ENCODE results near the gene SNAPC4.
"Not testable (repeated sequence)": the region's sequence is repeated elsewhere in the genome, so short reads cannot be mapped to it uniquely, and the experiment has no call there.

The SNAPC4 gene

DNA sequence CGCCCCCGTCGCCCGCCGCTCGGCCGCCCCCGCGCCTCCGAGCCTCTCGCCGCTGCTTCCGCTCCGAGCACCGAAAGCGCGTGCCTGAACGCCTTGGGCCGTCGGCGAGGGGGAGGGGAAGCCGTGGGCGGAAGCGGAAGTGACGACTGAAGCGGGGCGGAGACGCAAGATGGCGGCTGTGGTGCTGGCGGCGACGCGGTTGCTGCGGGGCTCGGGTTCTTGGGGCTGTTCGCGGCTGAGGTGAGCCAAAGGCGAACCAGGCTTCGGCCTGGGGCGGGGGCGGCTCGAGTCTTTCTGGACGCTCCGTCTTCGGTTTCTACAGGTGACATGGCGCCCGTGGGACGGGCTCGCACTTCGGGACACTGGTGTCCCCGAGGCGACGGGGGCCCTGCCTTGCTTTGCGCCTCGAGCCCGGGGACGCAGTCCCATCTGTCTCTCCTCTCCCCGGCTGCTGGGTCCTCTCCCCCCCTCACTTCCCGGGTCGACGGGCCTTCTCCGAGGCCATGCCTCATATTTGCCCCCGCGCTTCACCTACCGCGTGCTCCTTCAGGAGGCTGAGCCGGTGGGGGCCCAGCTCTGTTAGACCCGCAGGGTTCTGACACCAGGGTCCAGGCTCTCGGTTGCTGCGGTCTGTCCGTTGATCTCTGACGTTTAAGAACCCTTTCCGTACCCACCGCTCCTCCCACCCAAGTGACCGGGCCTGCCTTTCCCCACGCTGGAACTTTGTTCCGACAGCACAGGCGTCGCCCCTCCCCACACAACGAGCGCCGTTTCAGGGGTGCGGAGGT is 10.7 kb upstream of the SNAPC4 start, which contains the start of the genes ENTR1 and PMPCA:
Gene ENTR1, minus strand, starts transcription at position 115 of the 788 bp plus-strand sequence. CDS start 217 bp downstream, outside the sequence.
Gene PMPCA, plus strand, starts transcription at position 159 of the 788 bp plus-strand sequence. Its CDS starts 11 bp downstream, at position 170.
- Histone ChIP-seq H3K36me3 (ENCODE audit: control insufficient read depth in 5 of 5, insufficient read depth in 5 of 5, low read length in 5 of 5) (peaks cover 0 to 50% (median 45%) of the 10 kb centered on the region in 5 donors), H3K9ac (ENCODE audit: low read length in 5 of 5) (peak within 1 kb of the TSS; percentile 22 to 98 (median 95)), H3K4me3 (ENCODE audit: low read depth in 1 of 5, low read length in 5 of 5) (peak within 1 kb of the TSS; percentile 74 to 96 (median 91)), H3K4me1 (ENCODE audit: control insufficient read depth in 5 of 5, insufficient read depth in 5 of 5, low read length in 5 of 5) (peaks cover 7 to 32% (median 25%) of the 10 kb centered on the region in 5 donors), H3K27me3 (ENCODE audit: control insufficient read depth in 5 of 5, insufficient read depth in 4 of 5, low read length in 5 of 5) (no peaks in the 10 kb centered on the region), H3K9me3 (ENCODE audit: control insufficient read depth in 5 of 5, low read length in 5 of 5) (no peaks in the 10 kb centered on the region), H3K27ac (ENCODE audit: low read depth, low read length) (peak within 1 kb of the TSS; percentile 81)

DNA sequence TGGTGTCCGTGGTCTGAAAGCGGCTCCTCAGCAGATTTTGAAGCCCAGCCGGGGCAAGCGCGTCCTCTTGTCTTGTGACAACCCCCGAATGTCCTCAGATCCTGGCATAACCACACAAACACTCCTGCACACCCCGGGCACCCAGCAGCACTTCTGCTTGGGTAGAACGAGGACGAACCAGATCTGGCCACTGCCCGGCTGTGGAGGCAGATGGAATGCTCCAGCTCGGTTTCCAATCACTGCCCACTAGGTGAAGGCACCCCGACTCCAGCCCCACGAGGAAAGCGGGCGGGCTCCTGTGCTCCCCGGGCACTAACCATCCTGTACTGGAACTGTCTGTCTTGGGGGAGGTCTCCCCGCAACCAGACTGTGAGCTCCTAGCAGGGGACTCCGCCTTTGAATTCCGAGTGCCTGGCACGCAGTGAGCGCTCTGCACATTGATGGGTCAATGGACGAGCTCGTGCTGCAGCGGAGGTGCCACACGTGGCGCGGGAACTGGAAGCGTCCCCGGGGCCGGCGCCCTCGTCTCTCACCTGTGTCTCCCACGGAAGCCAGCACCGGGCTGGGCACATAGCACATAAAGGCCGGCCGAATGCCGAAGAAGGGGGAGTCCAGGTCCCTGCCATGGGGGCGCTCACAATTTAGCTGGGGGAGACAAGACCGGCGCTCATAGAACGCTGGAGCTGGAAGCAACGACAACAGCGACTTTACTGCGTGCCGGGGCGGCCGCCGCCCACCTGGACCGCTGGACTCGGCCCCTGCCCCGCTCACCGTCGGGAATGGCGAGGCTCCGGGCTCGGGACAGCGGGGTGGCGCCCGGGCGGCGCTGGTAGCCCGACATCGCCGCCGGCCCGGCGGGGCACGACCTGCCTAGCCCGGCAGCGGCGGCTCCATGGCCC is 9.8 kb upstream of the SNAPC4 start:
- Histone ChIP-seq H3K27ac (ENCODE audit: low read depth, low read length) (peak overlapping the region; percentile 57), H3K4me1 (ENCODE audit: control insufficient read depth in 5 of 5, insufficient read depth in 5 of 5, low read length in 5 of 5) (peaks cover 7 to 32% (median 25%) of the 10 kb centered on the region in 5 donors), H3K9ac (ENCODE audit: low read length in 5 of 5) (peak overlapping the region in 4 of 5 donors; percentile 74 to 85 (median 82)), H3K4me3 (ENCODE audit: low read depth in 1 of 5, low read length in 5 of 5) (peak overlapping the region; percentile 59 to 96 (median 77)), H3K9me3 (ENCODE audit: control insufficient read depth in 5 of 5, low read length in 5 of 5) (no peaks in the 10 kb centered on the region), H3K36me3 (ENCODE audit: control insufficient read depth in 5 of 5, insufficient read depth in 5 of 5, low read length in 5 of 5) (peaks cover 0 to 51% (median 44%) of the 10 kb centered on the region in 5 donors), H3K27me3 (ENCODE audit: control insufficient read depth in 5 of 5, insufficient read depth in 4 of 5, low read length in 5 of 5) (no peaks in the 10 kb centered on the region)

DNA sequence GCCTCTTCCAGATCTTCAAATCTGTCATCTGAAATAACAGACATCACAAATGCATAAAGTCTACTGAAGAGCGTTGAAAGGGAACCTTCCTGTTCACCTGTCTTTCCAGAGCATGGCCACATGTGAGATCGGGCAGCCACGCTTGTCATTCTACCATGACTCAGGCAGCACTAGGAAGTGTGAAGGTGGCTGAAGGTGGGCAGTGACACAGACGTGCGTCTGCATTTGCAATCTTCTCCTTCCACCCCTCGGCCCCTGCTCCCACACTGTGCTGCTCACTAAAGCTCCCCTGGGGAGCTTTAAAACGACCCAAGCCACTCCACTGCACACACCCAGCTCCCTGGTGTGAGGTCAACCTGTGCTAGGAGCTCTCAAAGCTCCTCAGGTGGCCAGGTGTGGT is 7.9 kb upstream of the SNAPC4 start:
- Histone ChIP-seq H3K27me3 (ENCODE audit: control insufficient read depth in 5 of 5, insufficient read depth in 4 of 5, low read length in 5 of 5) (no peaks in the 10 kb centered on the region), H3K9me3 (ENCODE audit: control insufficient read depth in 5 of 5, low read length in 5 of 5) (no peaks in the 10 kb centered on the region), H3K36me3 (ENCODE audit: control insufficient read depth in 5 of 5, insufficient read depth in 5 of 5, low read length in 5 of 5) (peaks cover 0 to 47% (median 41%) of the 10 kb centered on the region in 5 donors), H3K4me1 (ENCODE audit: control insufficient read depth in 5 of 5, insufficient read depth in 5 of 5, low read length in 5 of 5) (peaks cover 7 to 32% (median 23%) of the 10 kb centered on the region in 5 donors), H3K4me3 (ENCODE audit: low read depth in 1 of 5, low read length in 5 of 5) (no peak overlapping the region), H3K9ac (ENCODE audit: low read length in 5 of 5) (no peak overlapping the region), H3K27ac (ENCODE audit: low read depth, low read length) (no peak overlapping the region)

DNA sequence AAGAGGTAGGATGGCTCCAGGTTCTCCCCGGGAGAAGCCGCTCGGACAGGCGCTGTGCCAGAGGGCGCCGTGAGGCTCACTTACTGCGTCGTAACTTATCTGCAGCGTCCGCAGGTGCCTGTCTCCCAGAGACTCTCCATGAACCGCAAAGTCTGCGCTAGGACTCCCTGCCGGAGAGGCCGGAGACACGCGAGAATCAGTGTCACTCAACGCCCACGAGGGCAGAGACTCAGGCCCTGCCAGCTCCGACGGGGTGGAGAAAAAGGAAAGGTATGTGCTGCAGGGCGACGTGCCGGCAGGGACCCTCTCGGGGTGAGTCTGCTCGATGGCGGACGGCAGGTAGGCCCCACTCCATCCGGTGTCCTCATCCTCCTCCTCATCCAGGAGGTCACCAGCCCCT is 7.1 kb upstream of the SNAPC4 start:
- not testable (repeated sequence) for H3K27ac ChIP-seq (ENCODE audit: low read depth, low read length); H3K9me3 ChIP-seq (ENCODE audit: control insufficient read depth in 5 of 5, low read length in 5 of 5); H3K27me3 ChIP-seq (ENCODE audit: control insufficient read depth in 5 of 5, insufficient read depth in 4 of 5, low read length in 5 of 5); H3K4me3 ChIP-seq (ENCODE audit: low read depth in 1 of 5, low read length in 5 of 5); H3K9ac ChIP-seq (ENCODE audit: low read length in 5 of 5)
- H3K4me1 ChIP-seq (ENCODE audit: control insufficient read depth in 5 of 5, insufficient read depth in 5 of 5, low read length in 5 of 5): peaks cover 7 to 31% (median 23%) of the 10 kb centered on the region in 5 donors
- H3K36me3 ChIP-seq (ENCODE audit: control insufficient read depth in 5 of 5, insufficient read depth in 5 of 5, low read length in 5 of 5): peaks cover 0 to 48% (median 42%) of the 10 kb centered on the region in 5 donors

DNA sequence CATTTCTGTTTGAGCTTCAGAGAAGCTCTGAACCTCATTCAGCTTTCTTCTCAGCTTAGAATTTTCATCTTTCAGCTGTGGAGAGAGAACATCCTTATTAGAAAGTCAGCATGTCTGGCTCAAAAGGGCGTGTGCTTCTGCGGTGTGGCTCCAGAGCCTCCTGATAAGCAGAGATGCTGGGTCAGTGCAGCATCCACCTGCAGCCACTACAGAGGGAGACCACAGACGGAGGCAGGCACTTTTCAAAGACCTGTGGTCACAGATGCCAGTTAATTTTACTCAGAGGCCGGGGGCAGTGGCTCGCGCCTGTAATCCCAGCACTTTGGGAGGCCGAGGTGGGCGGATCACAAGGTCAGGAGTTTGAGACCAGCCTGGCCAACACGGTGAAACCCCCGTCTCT is 5.9 kb upstream of the SNAPC4 start:
- not testable (repeated sequence) for H3K27me3 ChIP-seq (ENCODE audit: control insufficient read depth in 5 of 5, insufficient read depth in 4 of 5, low read length in 5 of 5); H3K4me3 ChIP-seq (ENCODE audit: low read depth in 1 of 5, low read length in 5 of 5); H3K27ac ChIP-seq (ENCODE audit: low read depth, low read length); H3K9me3 ChIP-seq (ENCODE audit: control insufficient read depth in 5 of 5, low read length in 5 of 5); H3K9ac ChIP-seq (ENCODE audit: low read length in 5 of 5)
- Histone ChIP-seq H3K4me1 (ENCODE audit: control insufficient read depth in 5 of 5, insufficient read depth in 5 of 5, low read length in 5 of 5) (peaks cover 0 to 19% (median 13%) of the 10 kb centered on the region in 5 donors), H3K36me3 (ENCODE audit: control insufficient read depth in 5 of 5, insufficient read depth in 5 of 5, low read length in 5 of 5) (peaks cover 0 to 52% (median 43%) of the 10 kb centered on the region in 5 donors)

DNA sequence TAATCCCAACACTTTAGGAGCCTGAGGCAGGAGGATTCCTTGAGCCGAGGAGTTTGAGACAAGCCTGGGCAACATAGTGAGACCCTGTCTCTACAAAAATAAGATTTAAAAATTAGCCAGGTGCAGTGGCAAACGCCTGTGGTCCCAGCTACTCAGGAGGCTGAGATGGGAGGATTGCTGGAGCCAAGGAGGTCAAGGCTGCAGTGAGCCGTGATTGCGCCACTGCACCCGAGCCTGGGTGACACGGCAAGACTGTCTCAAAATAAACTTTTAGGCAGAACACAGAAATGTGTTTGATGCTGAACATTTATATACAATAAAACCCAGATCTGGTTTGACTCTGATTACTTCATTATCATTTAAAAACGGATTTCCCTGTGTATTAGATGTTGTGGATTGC is 5.5 kb upstream of the SNAPC4 start:
- peaks cover 0 to 52% (median 43%) of the 10 kb centered on the region in 5 donors for H3K36me3 ChIP-seq (ENCODE audit: control insufficient read depth in 5 of 5, insufficient read depth in 5 of 5, low read length in 5 of 5)
- no peaks in the 10 kb centered on the region for H3K27me3 ChIP-seq (ENCODE audit: control insufficient read depth in 5 of 5, insufficient read depth in 4 of 5, low read length in 5 of 5)
- H3K4me1 ChIP-seq (ENCODE audit: control insufficient read depth in 5 of 5, insufficient read depth in 5 of 5, low read length in 5 of 5): peaks cover 0 to 19% (median 12%) of the 10 kb centered on the region in 5 donors
- no peaks in the 10 kb centered on the region for H3K9me3 ChIP-seq (ENCODE audit: control insufficient read depth in 5 of 5, low read length in 5 of 5)
- H3K9ac ChIP-seq (ENCODE audit: low read length in 5 of 5): no peak overlapping the region
- no peak overlapping the region for H3K4me3 ChIP-seq (ENCODE audit: low read depth in 1 of 5, low read length in 5 of 5)
- H3K27ac ChIP-seq (ENCODE audit: low read depth, low read length): no peak overlapping the region

DNA sequence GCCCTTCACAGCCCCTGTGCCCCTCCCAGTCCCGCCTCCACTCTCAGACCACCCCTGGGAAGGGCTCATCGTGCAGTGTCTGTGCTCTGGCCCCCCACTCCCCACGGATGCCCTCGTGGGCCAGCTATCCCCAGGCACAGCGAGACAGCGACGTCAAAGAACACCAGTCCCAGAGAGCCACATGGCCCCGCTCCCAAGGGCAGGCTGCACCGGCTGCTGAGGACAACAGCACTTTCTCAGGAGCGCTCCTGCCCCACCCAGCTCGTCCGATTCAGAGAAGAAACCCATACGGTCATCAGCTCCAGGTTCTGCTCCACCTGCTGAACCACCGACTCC is 4.8 kb upstream of the SNAPC4 start:
- Histone ChIP-seq H3K27me3 (ENCODE audit: control insufficient read depth in 5 of 5, insufficient read depth in 4 of 5, low read length in 5 of 5) (no peaks in the 10 kb centered on the region), H3K27ac (ENCODE audit: low read depth, low read length) (no peak overlapping the region), H3K36me3 (ENCODE audit: control insufficient read depth in 5 of 5, insufficient read depth in 5 of 5, low read length in 5 of 5) (peaks cover 0 to 52% (median 43%) of the 10 kb centered on the region in 5 donors), H3K4me1 (ENCODE audit: control insufficient read depth in 5 of 5, insufficient read depth in 5 of 5, low read length in 5 of 5) (peaks cover 0 to 21% (median 12%) of the 10 kb centered on the region in 5 donors), H3K4me3 (ENCODE audit: low read depth in 1 of 5, low read length in 5 of 5) (no peak overlapping the region), H3K9ac (ENCODE audit: low read length in 5 of 5) (no peak overlapping the region), H3K9me3 (ENCODE audit: control insufficient read depth in 5 of 5, low read length in 5 of 5) (no peaks in the 10 kb centered on the region)

DNA sequence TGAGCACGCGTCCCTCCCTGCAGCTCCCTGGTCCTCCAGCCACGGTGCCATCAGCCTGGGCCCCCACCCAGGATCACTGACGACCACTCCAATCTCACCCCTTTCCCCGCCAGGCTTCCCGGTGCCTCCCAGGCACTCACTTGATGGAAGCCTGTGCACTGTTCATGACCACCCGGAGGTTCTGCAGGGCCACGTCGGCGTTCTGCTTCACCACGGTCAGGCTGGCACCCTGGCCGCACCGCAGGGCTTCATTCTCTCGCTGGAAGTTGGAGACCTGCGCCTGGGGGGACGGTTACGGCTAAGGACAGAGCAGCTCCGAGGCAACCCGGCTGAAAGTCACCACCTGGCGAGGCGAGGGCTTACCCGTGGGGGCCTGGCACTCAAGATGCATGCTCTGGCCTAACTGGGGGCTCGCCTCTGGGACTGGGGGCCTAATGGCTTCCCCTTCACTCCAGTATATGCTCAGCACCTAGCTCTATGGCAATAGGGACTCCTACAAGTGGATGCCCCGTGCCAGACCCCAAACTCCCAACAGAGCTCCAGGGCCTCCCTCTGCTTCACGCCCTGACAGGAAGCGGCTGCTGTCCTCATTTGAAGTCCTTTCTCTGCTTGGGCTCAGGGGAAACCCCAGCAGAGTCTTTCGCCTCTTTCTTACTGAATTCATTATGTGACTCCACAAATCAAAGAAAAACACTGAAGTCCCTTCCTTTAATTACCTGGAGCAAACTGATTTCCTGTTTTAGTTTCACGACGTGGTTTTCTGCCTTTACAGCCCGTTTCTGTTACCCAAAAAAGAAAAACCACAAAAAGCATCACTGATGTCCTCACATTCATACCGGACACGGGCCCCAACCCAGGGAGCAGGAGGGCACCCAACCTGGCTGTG is 4.2 kb upstream of the SNAPC4 start:
- Histone ChIP-seq H3K27me3 (ENCODE audit: control insufficient read depth in 5 of 5, insufficient read depth in 4 of 5, low read length in 5 of 5) (no peaks in the 10 kb centered on the region), H3K4me3 (ENCODE audit: low read depth in 1 of 5, low read length in 5 of 5) (no peak overlapping the region), H3K4me1 (ENCODE audit: control insufficient read depth in 5 of 5, insufficient read depth in 5 of 5, low read length in 5 of 5) (peaks cover 2 to 21% (median 12%) of the 10 kb centered on the region in 5 donors), H3K9me3 (ENCODE audit: control insufficient read depth in 5 of 5, low read length in 5 of 5) (no peaks in the 10 kb centered on the region), H3K36me3 (ENCODE audit: control insufficient read depth in 5 of 5, insufficient read depth in 5 of 5, low read length in 5 of 5) (peaks cover 0 to 52% (median 43%) of the 10 kb centered on the region in 5 donors), H3K27ac (ENCODE audit: low read depth, low read length) (no peak overlapping the region), H3K9ac (ENCODE audit: low read length in 5 of 5) (no peak overlapping the region)

DNA sequence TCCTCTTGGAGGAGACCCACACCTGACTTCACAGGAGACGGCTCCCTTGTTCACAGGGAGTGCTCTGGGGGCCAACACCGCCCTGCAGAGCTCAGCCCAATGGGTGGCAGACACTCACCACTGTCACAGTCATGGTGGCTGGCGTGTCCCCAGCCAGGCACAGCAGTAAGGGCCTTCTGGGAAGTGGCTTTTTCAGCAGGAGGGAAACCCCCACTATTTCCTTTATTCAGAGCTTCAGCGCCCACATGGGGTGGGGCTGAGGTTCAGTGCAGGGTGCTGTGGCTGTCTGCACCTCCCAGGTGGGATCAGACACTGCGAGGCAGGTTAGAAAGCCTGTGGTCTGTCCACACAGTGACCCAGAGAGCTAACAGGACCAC is 3.6 kb upstream of the SNAPC4 start:
- Histone ChIP-seq H3K4me3 (ENCODE audit: low read depth in 1 of 5, low read length in 5 of 5) (no peak overlapping the region), H3K27ac (ENCODE audit: low read depth, low read length) (no peak overlapping the region), H3K36me3 (ENCODE audit: control insufficient read depth in 5 of 5, insufficient read depth in 5 of 5, low read length in 5 of 5) (peaks cover 0 to 52% (median 43%) of the 10 kb centered on the region in 5 donors), H3K9me3 (ENCODE audit: control insufficient read depth in 5 of 5, low read length in 5 of 5) (no peaks in the 10 kb centered on the region), H3K9ac (ENCODE audit: low read length in 5 of 5) (no peak overlapping the region), H3K4me1 (ENCODE audit: control insufficient read depth in 5 of 5, insufficient read depth in 5 of 5, low read length in 5 of 5) (peaks cover 5 to 22% (median 18%) of the 10 kb centered on the region in 5 donors), H3K27me3 (ENCODE audit: control insufficient read depth in 5 of 5, insufficient read depth in 4 of 5, low read length in 5 of 5) (no peaks in the 10 kb centered on the region)
